ENCODE data around the gene CFAP77.
A peak's percentile ranks its signal among the peaks of the same experiment; 100 is the strongest.

The CFAP77 gene

GRCh38 chr9:132606066-132606465 is 196.1 kb downstream of the CFAP77 start:
- DNase-seq = no peak

GRCh38 chr9:132609184-132609583 is 199.2 kb downstream of the CFAP77 start:
- peak; percentile 3 for DNase-seq

GRCh38 chr9:132609829-132610228 is 199.8 kb downstream of the CFAP77 start:
- no peak for DNase-seq

GRCh38 chr9:132610661-132611060 is 200.7 kb downstream of the CFAP77 start:
- DNase-seq = no peak

- DNase-seq = no peak
Measured at GRCh38 chr9:132614324-132614723, 204.3 kb downstream of the CFAP77 start.

GRCh38 chr9:132615774-132616173 is 205.8 kb downstream of the CFAP77 start:
- DNase-seq = no peak

- DNase-seq = no peak
Measured at GRCh38 chr9:132616725-132617124, 206.7 kb downstream of the CFAP77 start.

- no peak for DNase-seq
Measured at GRCh38 chr9:132622159-132622558, 212.1 kb downstream of the CFAP77 start.

Measured in midbrain (tissue), 1 donor.